Colonic mucosa (tissue), 4 donors: Measurements from ENCODE around the gene C19orf12. TPM values are rescaled to one million over a fixed set of nuclear protein-coding genes. Genes with fewer than 3 reads are reported as not detected.
A peak's percentile ranks its signal among the peaks of the same experiment; 100 is the strongest.

Experiments used
- DNase-seq: peaks from one replicate; pipeline ENCODE4 v3.0.0-alpha.2; 2020
- H3K27ac ChIP-seq: fragments of 200-600 bp; one replicate; pipeline ENCODE4 v1.8.0; 2021
- H3K27me3 ChIP-seq: fragments of 200-600 bp; one replicate; pipeline ENCODE4 v1.8.0; 2021
- H3K36me3 ChIP-seq: fragments of 200-600 bp; one replicate; pipeline ENCODE4 v1.8.0; 2021
- H3K4me1 ChIP-seq: fragments of 200-600 bp; one replicate; pipeline ENCODE4 v1.8.0; 2021; ENCODE audit warnings: mild to moderate bottlenecking
- H3K4me3 ChIP-seq: fragments of 200-600 bp; one replicate; pipeline ENCODE4 v1.8.0; 2021
- H3K9ac ChIP-seq, 2 donors: one replicate each; pipeline ENCODE4 v1.7.0; 2013; ENCODE audit warnings: control low read depth in 2 of 2, low read depth in 2 of 2, low read length in 2 of 2
- H3K9me3 ChIP-seq: fragments of 200-600 bp; one replicate; pipeline ENCODE4 v1.8.0; 2021
- intact Hi-C: fragments of 100-400 bp; cut with DNase I; formaldehyde crosslinking; loops from one replicate; pipeline ENCODE4 v1.14.1; 2022
- total RNA-seq, 2 donors: library from RNA; stranded (reverse); fragmentation: NEBNext Ultra II Directional in 1 of 2; extraction: Animal tissue kit (Norgen Biotek cat#: 25700) in 1 of 2; gene quantifications; one replicate each; pipeline ENCODE4 v1.2.1, GENCODE V29; 2021
- TF ChIP-seq, protein P1 (sequence below): fragments of 200-600 bp; IDR thresholded peaks from one replicate; pipeline ENCODE4 v1.8.0; 2022; ENCODE audit warnings: antibody characterized with exemption, mild to moderate bottlenecking
- donor health status: healthy.
- donor health status: DM: no; HTN: no; CAD: no.
- donor health status: DM: no; HTN: no; CAD: no.

The C19orf12 gene
- total RNA-seq, 2 donors from 2014 or later = 15.2 to 15.3 TPM

GRCh38 chr19:29695765-29696564 is 19.1 kb downstream of the C19orf12 start:
- H3K27ac ChIP-seq = no peak overlapping the region
- no peaks in the 10 kb centered on the region for H3K4me1 ChIP-seq
- no peak overlapping the region for H3K4me3 ChIP-seq
- H3K9me3 ChIP-seq = no peaks in the 10 kb centered on the region
- intact Hi-C loops = loop anchor here (10.0 kb wide), 1 partner anchor 81 kb away; no protein-coding TSS in a partner anchor
- no peak for DNase-seq
- H3K9ac ChIP-seq = no peak overlapping the region
- H3K27me3 ChIP-seq = no peaks in the 10 kb centered on the region
- H3K36me3 ChIP-seq = no peaks in the 10 kb centered on the region
- TF ChIP-seq, protein P1, sequence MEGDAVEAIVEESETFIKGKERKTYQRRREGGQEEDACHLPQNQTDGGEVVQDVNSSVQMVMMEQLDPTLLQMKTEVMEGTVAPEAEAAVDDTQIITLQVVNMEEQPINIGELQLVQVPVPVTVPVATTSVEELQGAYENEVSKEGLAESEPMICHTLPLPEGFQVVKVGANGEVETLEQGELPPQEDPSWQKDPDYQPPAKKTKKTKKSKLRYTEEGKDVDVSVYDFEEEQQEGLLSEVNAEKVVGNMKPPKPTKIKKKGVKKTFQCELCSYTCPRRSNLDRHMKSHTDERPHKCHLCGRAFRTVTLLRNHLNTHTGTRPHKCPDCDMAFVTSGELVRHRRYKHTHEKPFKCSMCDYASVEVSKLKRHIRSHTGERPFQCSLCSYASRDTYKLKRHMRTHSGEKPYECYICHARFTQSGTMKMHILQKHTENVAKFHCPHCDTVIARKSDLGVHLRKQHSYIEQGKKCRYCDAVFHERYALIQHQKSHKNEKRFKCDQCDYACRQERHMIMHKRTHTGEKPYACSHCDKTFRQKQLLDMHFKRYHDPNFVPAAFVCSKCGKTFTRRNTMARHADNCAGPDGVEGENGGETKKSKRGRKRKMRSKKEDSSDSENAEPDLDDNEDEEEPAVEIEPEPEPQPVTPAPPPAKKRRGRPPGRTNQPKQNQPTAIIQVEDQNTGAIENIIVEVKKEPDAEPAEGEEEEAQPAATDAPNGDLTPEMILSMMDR = no peak

DNA sequence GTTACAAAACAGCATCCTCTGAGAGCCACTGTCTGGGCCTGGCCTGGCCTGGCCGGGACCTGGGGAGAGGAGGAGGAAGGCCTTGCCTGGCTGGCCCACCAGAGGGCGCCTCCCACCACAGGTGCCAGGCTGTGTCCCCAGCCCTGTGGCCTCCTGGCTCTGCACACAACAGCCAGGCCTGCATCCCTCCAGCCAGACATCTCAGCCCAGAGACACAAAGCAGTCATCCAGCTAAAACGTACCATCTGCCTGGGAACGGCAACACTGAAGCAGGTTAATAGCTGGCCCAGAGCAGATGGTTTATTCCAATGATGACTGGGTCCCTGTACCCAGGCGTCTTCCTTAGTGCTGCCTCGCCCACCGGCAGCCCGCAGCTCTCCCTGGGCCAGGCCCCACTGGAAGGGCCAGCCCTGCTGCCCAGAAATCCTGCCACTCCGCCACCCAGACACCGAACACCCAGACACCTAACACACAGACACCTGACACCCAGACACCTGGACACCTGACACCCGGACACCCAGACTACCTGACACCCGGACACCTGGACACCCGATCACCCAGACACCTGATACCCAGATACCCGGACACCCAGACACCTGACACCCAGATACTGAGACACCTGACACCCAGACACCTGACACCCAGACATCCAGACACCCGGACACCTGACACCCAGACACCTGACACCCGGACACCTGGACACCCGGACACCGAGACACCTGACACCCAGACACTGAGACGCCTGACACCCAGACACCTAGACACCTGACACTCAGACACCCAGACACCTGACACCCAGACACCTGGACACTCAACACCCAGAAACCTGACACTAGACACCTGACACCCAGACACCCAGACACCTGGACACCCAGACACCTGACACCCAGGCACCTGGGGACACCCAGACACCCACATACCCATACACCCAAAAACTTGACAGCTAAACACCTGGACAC is 20.1 kb downstream of the C19orf12 start:
- Histone ChIP-seq H3K9ac (no peak overlapping the region), H3K27ac (no peak overlapping the region), H3K4me3 (no peak overlapping the region), H3K36me3 (no peaks in the 10 kb centered on the region), H3K27me3 (no peaks in the 10 kb centered on the region), H3K4me1 (no peaks in the 10 kb centered on the region), H3K9me3 (no peaks in the 10 kb centered on the region)
- intact Hi-C loops = loop anchor here (10.0 kb wide), 1 partner anchor 80 kb away; no protein-coding TSS in a partner anchor
- TF ChIP-seq, protein P1 = peak; percentile 96
- peak; percentile 75 for DNase-seq

GRCh38 chr19:29694161-29694560 is 20.9 kb downstream of the C19orf12 start:
- no peaks in the 10 kb centered on the region for H3K27me3 ChIP-seq
- no peaks in the 10 kb centered on the region for H3K4me1 ChIP-seq
- H3K36me3 ChIP-seq = no peaks in the 10 kb centered on the region
- no peak overlapping the region for H3K27ac ChIP-seq
- H3K4me3 ChIP-seq = no peak overlapping the region
- no peaks in the 10 kb centered on the region for H3K9me3 ChIP-seq
- H3K9ac ChIP-seq = no peak overlapping the region
- intact Hi-C loops = loop anchor here (10.0 kb wide), 1 partner anchor 79 kb away; no protein-coding TSS in a partner anchor
- TF ChIP-seq, protein P1 = no peak
- no peak for DNase-seq

DNA sequence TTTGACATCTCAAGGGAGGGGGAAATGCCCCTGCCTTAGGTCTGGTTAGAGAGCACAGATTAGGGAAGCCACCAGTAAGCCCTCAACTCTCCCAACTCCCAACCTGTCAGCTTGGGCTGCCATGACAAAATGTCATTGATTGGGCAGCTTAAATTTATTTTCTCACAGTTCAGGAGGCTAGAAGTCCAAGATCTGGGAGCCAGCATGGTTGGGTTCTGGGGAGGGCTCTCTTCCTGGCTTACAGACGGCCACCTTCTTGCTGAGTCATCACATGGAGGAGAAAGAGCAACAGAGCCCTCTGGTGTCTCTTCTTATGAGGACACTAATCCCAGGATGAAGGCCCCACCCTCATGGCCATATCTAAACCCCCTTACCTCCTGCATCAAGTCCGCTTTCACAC is 24.2 kb downstream of the C19orf12 start:
- Histone ChIP-seq H3K27ac (no peak overlapping the region), H3K36me3 (no peaks in the 10 kb centered on the region), H3K4me3 (no peak overlapping the region), H3K4me1 (no peaks in the 10 kb centered on the region), H3K9ac (no peak overlapping the region), H3K9me3 (no peaks in the 10 kb centered on the region), H3K27me3 (no peaks in the 10 kb centered on the region)
- TF ChIP-seq, protein P1 = no peak
- no peak for DNase-seq
- intact Hi-C loops = loop anchor here (10.0 kb wide), 1 partner anchor 76 kb away; no protein-coding TSS in a partner anchor

GRCh38 chr19:29687897-29688728 is 26.9 kb downstream of the C19orf12 start:
- no peak overlapping the region for H3K4me3 ChIP-seq
- TF ChIP-seq, protein P1 = no peak
- H3K27ac ChIP-seq = no peak overlapping the region
- H3K9me3 ChIP-seq = no peaks in the 10 kb centered on the region
- H3K4me1 ChIP-seq = no peaks in the 10 kb centered on the region
- H3K9ac ChIP-seq = no peak overlapping the region
- intact Hi-C loops = no loop called here
- DNase-seq = no peak
- H3K27me3 ChIP-seq = no peaks in the 10 kb centered on the region
- H3K36me3 ChIP-seq = no peaks in the 10 kb centered on the region
